Thoracic aorta (tissue), 2 donors: ENCODE measurements around the gene WRNIP1. TPM values are rescaled to one million over a fixed set of nuclear protein-coding genes. Genes with fewer than 3 reads are reported as not detected.

Source experiments
- ATAC-seq: fragments of 150-250 bp; one replicate; pipeline ENCODE4 v1.8.0; 2017; ENCODE audit warnings: low read depth; ENCODE audit not compliant: insufficient number of reproducible peaks, low FRiP score
- DNase-seq: peaks from one replicate; pipeline ENCODE4 v3.0.0-alpha.2; 2020; ENCODE audit warnings: low spot score
- H3K27ac ChIP-seq, 2 donors: fragments of 200-600 bp; sonication (generic); 1 replicate in 1 of 2; 2 replicates in 1 of 2; pipeline ENCODE4 v1.5.1; 2016; ENCODE audit warnings: mild to moderate bottlenecking in 2 of 2, moderate library complexity in 2 of 2
- H3K27me3 ChIP-seq: fragments of 200-600 bp; sonication (generic); replicated peaks from 2 replicates; pipeline ENCODE4 v1.6.0; 2016; ENCODE audit warnings: mild to moderate bottlenecking; ENCODE audit not compliant: insufficient read depth
- H3K36me3 ChIP-seq: fragments of 200-600 bp; sonication (generic); one replicate; pipeline ENCODE4 v1.5.1; 2016
- H3K4me1 ChIP-seq, 2 donors: fragments of 200-600 bp; sonication (generic); 1 replicate in 1 of 2; 2 replicates in 1 of 2; pipeline versions ENCODE4 v1.5.1 to v1.6.0; 2016; ENCODE audit warnings: low read depth in 2 of 2, mild to moderate bottlenecking in 1 of 2; ENCODE audit not compliant: control insufficient read depth in 1 of 2
- H3K4me3 ChIP-seq: fragments of 200-600 bp; sonication (generic); 2 replicates; pipeline ENCODE4 v1.5.1; 2016; ENCODE audit warnings: mild to moderate bottlenecking
- H3K9me3 ChIP-seq: fragments of 200-600 bp; sonication (generic); 2 replicates; pipeline ENCODE4 v1.5.1; 2016
- CTCF ChIP-seq: fragments of 200-600 bp; sonication (generic); IDR thresholded peaks from one replicate; pipeline ENCODE4 v1.5.1; 2019; ENCODE audit warnings: antibody characterized with exemption
- total RNA-seq, 2 donors: library from RNA; depleted of rRNA; stranded (reverse); fragments of >200 nt; gene quantifications; one replicate each; pipeline versions ENCODE4 v1.1.0 to v1.2.3, GENCODE V29; 2016

The WRNIP1 gene
- 10 to 100 TPM; 87.8 to 93.3 TPM for total RNA-seq

DNA sequence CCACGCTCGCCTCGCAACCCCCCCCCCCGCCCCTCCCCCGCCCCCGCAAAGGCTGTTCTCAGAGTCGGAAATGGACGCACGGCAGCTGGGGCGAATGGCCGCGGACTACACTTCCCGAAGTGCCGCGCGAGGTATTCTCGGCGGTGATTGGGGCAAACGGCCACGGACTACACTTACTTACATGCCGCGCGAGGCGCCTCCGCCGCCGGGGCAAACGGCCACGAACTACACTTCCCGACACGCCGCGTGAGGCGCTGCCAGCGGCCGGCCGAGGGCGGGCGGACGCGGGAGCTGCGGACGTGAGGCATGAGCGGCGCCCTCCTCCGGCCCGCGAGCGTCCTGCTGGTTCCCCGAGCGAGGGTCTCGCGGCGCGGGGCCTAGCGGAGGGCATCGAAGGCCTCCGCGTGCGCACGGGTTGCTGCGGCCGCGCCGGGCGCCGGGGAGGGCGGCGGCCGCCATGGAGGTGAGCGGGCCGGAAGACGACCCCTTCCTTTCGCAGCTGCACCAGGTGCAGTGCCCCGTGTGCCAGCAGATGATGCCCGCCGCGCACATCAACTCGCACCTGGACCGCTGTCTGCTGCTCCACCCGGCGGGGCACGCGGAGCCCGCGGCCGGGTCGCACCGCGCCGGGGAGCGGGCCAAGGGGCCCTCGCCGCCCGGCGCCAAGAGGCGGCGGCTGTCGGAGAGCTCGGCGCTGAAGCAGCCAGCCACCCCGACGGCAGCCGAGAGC lies at the start of gene WRNIP1:
TSS of gene WRNIP1 (plus strand) at position 228 of the 730 bp plus-strand sequence. CDS start at position 458, 230 bp downstream.
- H3K4me3 ChIP-seq, result peak within 1 kb of the TSS; percentile 94
- H3K36me3 ChIP-seq, result no peaks in the 10 kb centered on the region
- H3K27me3 ChIP-seq, result no peaks in the 10 kb centered on the region
- H3K27ac ChIP-seq, result peak within 1 kb of the TSS; percentile 97 to 99
- H3K4me1 ChIP-seq, result peaks cover 23 to 32% of the 10 kb centered on the region in 2 donors
- DNase-seq, result peak; percentile 97
- peak; percentile 84 for ATAC-seq
- TF ChIP-seq CTCF, result peak; percentile 66
- H3K9me3 ChIP-seq, result no peaks in the 10 kb centered on the region

GRCh38 chr6:2715737-2716136 lies 49.5 kb upstream of the WRNIP1 start:
- TF ChIP-seq CTCF, result no peak

DNA sequence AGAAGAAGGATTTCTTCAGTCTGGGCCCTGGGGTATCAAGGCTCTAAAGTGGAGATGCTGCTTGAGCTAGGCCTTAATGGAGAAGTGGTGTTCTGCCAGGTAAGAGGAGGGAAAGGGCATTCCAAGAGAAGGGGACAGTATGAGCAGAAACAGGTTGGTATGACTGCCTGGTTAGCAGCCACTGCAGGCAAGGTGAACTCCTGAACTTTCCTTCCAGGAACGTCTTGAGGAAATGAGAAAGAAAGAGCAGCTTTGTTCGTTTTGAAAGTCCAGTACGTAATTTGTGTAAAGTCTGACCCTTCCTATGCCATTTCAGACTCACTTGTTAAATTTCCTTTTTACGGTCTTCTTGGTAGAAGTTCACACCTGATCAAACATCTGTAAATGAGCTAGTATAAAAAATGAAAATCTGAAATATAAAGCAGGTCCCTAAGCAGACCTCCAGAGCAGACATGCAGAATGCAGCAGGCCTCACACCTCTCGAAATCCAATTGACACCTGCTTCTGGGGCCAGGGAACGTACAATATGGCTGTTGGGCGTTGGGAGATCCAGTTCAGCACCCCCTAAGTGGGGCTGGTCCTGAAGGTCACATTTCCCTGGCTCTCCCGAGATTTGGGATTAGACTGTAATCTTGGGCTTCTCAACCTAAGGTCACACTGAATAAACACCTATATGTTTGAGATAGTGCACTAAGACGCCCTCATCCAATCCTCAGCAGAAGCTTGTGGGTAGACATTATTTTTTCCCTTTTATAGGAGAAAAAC lies 48.1 kb upstream of the WRNIP1 start:
- ATAC-seq (no peak), DNase-seq (no peak)
- Histone ChIP-seq H3K4me1 (no peaks in the 10 kb centered on the region), H3K27ac (no peak overlapping the region), H3K9me3 (no peaks in the 10 kb centered on the region), H3K4me3 (no peak overlapping the region), H3K36me3 (no peaks in the 10 kb centered on the region), H3K27me3 (no peaks in the 10 kb centered on the region)
- no peak for TF ChIP-seq CTCF

More at GRCh38 chr6:2715737-2716136, 49.5 kb upstream of the WRNIP1 start:
- Histone ChIP-seq H3K9me3 (peaks cover 2% of the 10 kb centered on the region), H3K4me3 (no peak overlapping the region), H3K36me3 (no peaks in the 10 kb centered on the region), H3K4me1 (no peaks in the 10 kb centered on the region), H3K27me3 (no peaks in the 10 kb centered on the region), H3K27ac (no peak overlapping the region)
- ATAC-seq (no peak), DNase-seq (no peak)

GRCh38 chr6:2718334-2719092 lies 46.7 kb upstream of the WRNIP1 start:
- Histone ChIP-seq H3K27ac (no peak overlapping the region), H3K9me3 (no peaks in the 10 kb centered on the region), H3K4me3 (no peak overlapping the region), H3K36me3 (no peaks in the 10 kb centered on the region), H3K4me1 (no peaks in the 10 kb centered on the region), H3K27me3 (no peaks in the 10 kb centered on the region)
- ATAC-seq (no peak), DNase-seq (no peak)
- no peak for TF ChIP-seq CTCF

GRCh38 chr6:2719093-2719455 lies 46.1 kb upstream of the WRNIP1 start:
- no peaks in the 10 kb centered on the region for H3K9me3 ChIP-seq
- DNase-seq (no peak), ATAC-seq (no peak)
- H3K4me3 ChIP-seq, result no peak overlapping the region
- TF ChIP-seq CTCF, result no peak
- no peaks in the 10 kb centered on the region for H3K27me3 ChIP-seq
- H3K27ac ChIP-seq, result no peak overlapping the region
- no peaks in the 10 kb centered on the region for H3K36me3 ChIP-seq
- no peaks in the 10 kb centered on the region for H3K4me1 ChIP-seq
